GM19239 (cell line): ENCODE measurements around the gene OR9G1.
"Not testable (repeated sequence)": the region's sequence is repeated elsewhere in the genome, so short reads cannot be mapped to it uniquely, and the experiment has no call there.

Experiments
- DNase-seq: peaks from one replicate; pipeline ENCODE4 v3.0.0; 2011; ENCODE audit warnings: low spot score; ENCODE audit not compliant: insufficient read length
- FAIRE-seq: peaks from 2 replicates; lab custom pipeline; 2011; peaks lifted over from hg19 to GRCh38; lab: Jason Lieb, UNC

Gene OR9G1

GRCh38 chr11:56698795-56699194 is at the start of gene OR9G1:
Gene OR9G1, plus strand, starts transcription at chr11:56699095. Its CDS starts 1,293 bp downstream, at chr11:56700388.
- no peak for DNase-seq
- FAIRE-seq = no peak

GRCh38 chr11:56659755-56660154 is 39.1 kb upstream of the OR9G1 start:
- no peak for DNase-seq
- no peak for FAIRE-seq

GRCh38 chr11:56663386-56663785 is 35.5 kb upstream of the OR9G1 start, which contains the start of gene OR5AR1:
Gene OR5AR1, plus strand, starts transcription at chr11:56663686. Its CDS starts 0 bp downstream, at chr11:56663686.
- FAIRE-seq = no peak

GRCh38 chr11:56670984-56671383 is 27.9 kb upstream of the OR9G1 start:
- DNase-seq (no peak), FAIRE-seq (no peak)

More at GRCh38 chr11:56663386-56663785, 35.5 kb upstream of the OR9G1 start, which contains the start of gene OR5AR1:
- DNase-seq = no peak

- FAIRE-seq = no peak
- DNase-seq = no peak
These were observed 10.3 kb upstream of the OR9G1 start for GRCh38 chr11:56688554-56689100.

GRCh38 chr11:56691179-56691578 is 7.7 kb upstream of the OR9G1 start:
- FAIRE-seq = peak; percentile 35
- DNase-seq = not testable (repeated sequence)

GRCh38 chr11:56693428-56693827 is 5.5 kb upstream of the OR9G1 start:
- FAIRE-seq (no peak), DNase-seq (no peak)

- FAIRE-seq (no peak), DNase-seq (no peak)
These were observed 1.5 kb downstream of the OR9G1 start for GRCh38 chr11:56700242-56700913.

- DNase-seq (no peak), FAIRE-seq (no peak)
These were observed 2.1 kb downstream of the OR9G1 start for GRCh38 chr11:56700914-56701485.

GRCh38 chr11:56705784-56706396 is 7.0 kb downstream of the OR9G1 start:
- DNase-seq (no peak), FAIRE-seq (no peak)

GRCh38 chr11:56706486-56706885 is 7.6 kb downstream of the OR9G1 start:
- no peak for FAIRE-seq
- no peak for DNase-seq

- DNase-seq (no peak), FAIRE-seq (no peak)
These were observed 15.3 kb downstream of the OR9G1 start for GRCh38 chr11:56714206-56714605.

- DNase-seq = no peak
- no peak for FAIRE-seq
These were observed 17.5 kb downstream of the OR9G1 start for GRCh38 chr11:56716379-56716854.

- DNase-seq (no peak), FAIRE-seq (no peak)
These were observed 21.6 kb downstream of the OR9G1 start for GRCh38 chr11:56720513-56720912.

GRCh38 chr11:56740107-56740506 is 41.2 kb downstream of the OR9G1 start:
- no peak for DNase-seq
- FAIRE-seq = no peak

- no peak for FAIRE-seq
- DNase-seq = no peak
These were observed 42.0 kb downstream of the OR9G1 start for GRCh38 chr11:56740886-56741285.

- no peak for FAIRE-seq
- DNase-seq = no peak
These were observed 49.7 kb downstream of the OR9G1 start, which contains the start of gene OR9G4 for GRCh38 chr11:56748597-56748996. Gene OR9G4, minus strand, starts transcription at chr11:56748697. Its CDS starts 4,931 bp downstream, at chr11:56743766.

- DNase-seq = no peak
- FAIRE-seq = no peak
These were observed 51.3 kb downstream of the OR9G1 start for GRCh38 chr11:56750190-56750589.

GRCh38 chr11:56751480-56751879 is 52.6 kb downstream of the OR9G1 start:
- FAIRE-seq (no peak), DNase-seq (no peak)
